Cortex of kidney (tissue), 1 donor: ENCODE measurements around the gene D2HGDH.
"Not testable (repeated sequence)": the region's sequence is repeated elsewhere in the genome, so short reads cannot be mapped to it uniquely, and the experiment has no call there.

ENCODE experiments used
- DNase-seq: peaks from one replicate; lab custom pipeline; 2025; lab: John Stamatoyannopoulos, UW

The D2HGDH gene

GRCh38 chr2:241748468-241749256 is 14.2 kb downstream of the D2HGDH start:
- DNase-seq, result no peak

- no peak for DNase-seq
Observed at GRCh38 chr2:241750076-241750840, 15.8 kb downstream of the D2HGDH start.

GRCh38 chr2:241751152-241751551 is 16.7 kb downstream of the D2HGDH start:
- DNase-seq, result no peak

- no peak for DNase-seq
Observed at GRCh38 chr2:241751776-241752175, 17.3 kb downstream of the D2HGDH start.

- no peak for DNase-seq
Observed at GRCh38 chr2:241752253-241752652, 17.8 kb downstream of the D2HGDH start.

GRCh38 chr2:241752689-241753276 is 18.4 kb downstream of the D2HGDH start:
- DNase-seq, result no peak

- DNase-seq, result no peak
Observed at GRCh38 chr2:241753493-241753892, 19.1 kb downstream of the D2HGDH start.

GRCh38 chr2:241754042-241754441 is 19.6 kb downstream of the D2HGDH start:
- no peak for DNase-seq

- no peak for DNase-seq
Observed at GRCh38 chr2:241755166-241755565, 20.7 kb downstream of the D2HGDH start.

GRCh38 chr2:241755777-241756176 is 21.3 kb downstream of the D2HGDH start:
- no peak for DNase-seq

- DNase-seq, result no peak
Observed at GRCh38 chr2:241759067-241759807, 24.8 kb downstream of the D2HGDH start.

GRCh38 chr2:241759893-241760292 is 25.5 kb downstream of the D2HGDH start:
- not testable (repeated sequence) for DNase-seq

- DNase-seq, result no peak
Observed at GRCh38 chr2:241760301-241760771, 25.9 kb downstream of the D2HGDH start.

GRCh38 chr2:241762321-241762932 is 28.0 kb downstream of the D2HGDH start:
- DNase-seq, result no peak

- no peak for DNase-seq
Observed at GRCh38 chr2:241762933-241763369, 28.5 kb downstream of the D2HGDH start.

GRCh38 chr2:241763551-241764274 is 29.3 kb downstream of the D2HGDH start:
- DNase-seq, result no peak

GRCh38 chr2:241764275-241765241 is 30.1 kb downstream of the D2HGDH start:
- no peak for DNase-seq

GRCh38 chr2:241767464-241768250 is 33.2 kb downstream of the D2HGDH start:
- DNase-seq, result no peak

- DNase-seq, result no peak
Observed at GRCh38 chr2:241768251-241768711, 33.9 kb downstream of the D2HGDH start.
